GM12878 (cell line): ENCODE results near the gene KCNAB2. TPM values are rescaled to one million over a fixed set of nuclear protein-coding genes. Genes with fewer than 3 reads are reported as not detected.

ENCODE experiments used
- ATAC-seq: fragments of 200-7000 bp; cut with Tn5 transposase; 3 replicates; pipeline ENCODE4 v1.9.1; 2020; ENCODE audit warnings: mild to moderate bottlenecking, moderate library complexity
- BruUV-seq: library from RNA; stranded (reverse); fragments of 400-500 nt; replicated peaks from 2 replicates; lab custom pipeline; 2021; lab: Mats Ljungman, UMichigan
- CTCF ChIA-PET: fragments of 300-600 bp; sonication (Branson Sonifier 250); formaldehyde crosslinking; extraction: SDS; loops from one replicate; lab custom pipeline; 2021; ENCODE audit warnings: inconsistent platforms; lab: Yijun Ruan, JAX
- POLR2A ChIA-PET: fragments of 350-600 bp; formaldehyde crosslinking; extraction: SDS; loops from one replicate; lab custom pipeline; 2021; ENCODE audit warnings: inconsistent platforms; lab: Charles Lee
- RAD21 ChIA-PET: fragments of 300-600 bp; sonication (Branson Sonifier 250); formaldehyde crosslinking; loops from one replicate; lab custom pipeline; 2023; ENCODE audit warnings: antibody characterized with exemption; ENCODE audit not compliant: unreplicated experiment; lab: Charles Lee
- SMC1A ChIA-PET: fragments of 300-600 bp; sonication (Branson Sonifier 250); formaldehyde crosslinking; loops from one replicate; lab custom pipeline; 2023; ENCODE audit not compliant: unreplicated experiment, uncharacterized antibody; lab: Charles Lee
- DNase-seq: peaks from one replicate; pipeline ENCODE4 v3.0.0-alpha.2; 2011; ENCODE audit warnings: low read depth, low spot score
- FAIRE-seq: peaks from 3 replicates; lab custom pipeline; 2011; peaks lifted over from hg19 to GRCh38; lab: Jason Lieb, UNC
- H2AFZ ChIP-seq: 2 replicates; pipeline ENCODE4 v1.6.0; 2011; ENCODE audit warnings: low read depth, low read length, control low read depth; ENCODE audit not compliant: control insufficient read depth
- H3K27ac ChIP-seq: 2 replicates; pipeline ENCODE4 v1.5.1; 2011; ENCODE audit warnings: control low read depth; ENCODE audit not compliant: control insufficient read depth, insufficient read depth
- H3K27me3 ChIP-seq, 2 experiments: replicated peaks in 1 of 2; 2 replicates each; pipeline versions ENCODE4 v1.6.0 to v1.6.1; 2011; ENCODE audit warnings: low read length in 1 of 2; ENCODE audit not compliant: control insufficient read depth in 2 of 2, insufficient read depth in 2 of 2
- H3K36me3 ChIP-seq, 2 experiments: 2 replicates each; pipeline ENCODE4 v1.5.1; 2011; ENCODE audit warnings: low read length in 1 of 2; ENCODE audit not compliant: control insufficient read depth in 2 of 2, insufficient read depth in 2 of 2
- H3K4me1 ChIP-seq: 2 replicates; pipeline ENCODE4 v1.6.1; 2011; ENCODE audit warnings: mild to moderate bottlenecking, low read length, moderate library complexity, mixed read lengths; ENCODE audit not compliant: control insufficient read depth, insufficient read depth
- H3K4me2 ChIP-seq: 2 replicates; pipeline ENCODE4 v1.6.0; 2011; ENCODE audit warnings: control low read depth; ENCODE audit not compliant: control insufficient read depth, insufficient read depth
- H3K4me3 ChIP-seq: fragments of 200-600 bp; sonication (generic); 2 replicates; pipeline ENCODE4 v1.5.1; 2016
- H3K79me2 ChIP-seq: 2 replicates; pipeline ENCODE4 v1.6.0; 2011; ENCODE audit warnings: low read length; ENCODE audit not compliant: control insufficient read depth, insufficient read depth
- H3K9ac ChIP-seq: 2 replicates; pipeline ENCODE4 v1.8.0; 2011; ENCODE audit warnings: low read length, control low read depth, mixed read lengths; ENCODE audit not compliant: control insufficient read depth, insufficient read depth
- H3K9me3 ChIP-seq: replicated peaks from 3 replicates; pipeline ENCODE4 v1.5.1; 2011; ENCODE audit warnings: mild to moderate bottlenecking, low read length; ENCODE audit not compliant: control insufficient read depth, insufficient read depth
- H4K20me1 ChIP-seq: 2 replicates; pipeline ENCODE4 v1.6.0; 2011; ENCODE audit not compliant: control insufficient read depth, insufficient read depth
- BACH1 ChIP-seq: fragments of 450-650 bp; IDR thresholded peaks from 2 replicates; pipeline ENCODE4 v1.6.1; 2017; ENCODE audit warnings: mild to moderate bottlenecking, borderline replicate concordance
- BCL11A ChIP-seq: IDR thresholded peaks from 2 replicates; pipeline ENCODE4 v1.6.1; 2011; ENCODE audit warnings: low read depth, low read length
- BMI1 ChIP-seq: fragments of 450-650 bp; IDR thresholded peaks from 2 replicates; pipeline ENCODE4 v1.6.1; 2016; ENCODE audit warnings: mild to moderate bottlenecking, moderate library complexity, borderline replicate concordance
- ELK1 ChIP-seq: IDR thresholded peaks from 2 replicates; pipeline ENCODE4 v1.6.1; 2012; ENCODE audit warnings: low read depth, low read length, improper control_type of control experiment
- FOS ChIP-seq: IDR thresholded peaks from 3 replicates; pipeline ENCODE4 v1.6.1; 2011; ENCODE audit warnings: borderline replicate concordance; ENCODE audit not compliant: insufficient read length; ENCODE audit errors: extremely low read depth
- HCFC1 ChIP-seq: fragments of 150-350 bp; IDR thresholded peaks from 2 replicates; pipeline ENCODE4 v1.6.1; 2014; ENCODE audit warnings: low read length
- JUNB ChIP-seq: IDR thresholded peaks from 2 replicates; pipeline ENCODE4 v1.6.1; 2016; ENCODE audit warnings: antibody characterized with exemption, mild to moderate bottlenecking
- MEF2B ChIP-seq: fragments of 450-650 bp; IDR thresholded peaks from 2 replicates; pipeline ENCODE4 v1.6.1; 2018; ENCODE audit warnings: mild to moderate bottlenecking, moderate library complexity; ENCODE audit not compliant: partially characterized antibody, poor library complexity, severe bottlenecking
- NR2C2 ChIP-seq: IDR thresholded peaks from 2 replicates; pipeline ENCODE4 v1.6.1; 2011; ENCODE audit warnings: borderline replicate concordance, low read depth; ENCODE audit not compliant: control insufficient read depth, insufficient read length
- NR2F1 ChIP-seq: fragments of 450-650 bp; conservative IDR thresholded peaks from 2 replicates; pipeline ENCODE4 v1.6.1; 2017; ENCODE audit warnings: mild to moderate bottlenecking
- RB1 ChIP-seq: fragments of 450-650 bp; formaldehyde crosslinking; IDR thresholded peaks from 2 replicates; pipeline ENCODE4 v1.6.1; 2017; ENCODE audit warnings: mild to moderate bottlenecking, borderline replicate concordance
- RBBP5 ChIP-seq: fragments of 200-600 bp; sonication (generic); conservative IDR thresholded peaks from 2 replicates; pipeline ENCODE4 v1.6.1; 2016
- SRF ChIP-seq, 2 experiments: IDR thresholded peaks; 2 replicates each; pipeline ENCODE4 v1.6.1; 2011; ENCODE audit warnings: low read depth in 2 of 2, low read length in 2 of 2, mild to moderate bottlenecking in 1 of 2, moderate library complexity in 1 of 2
- ZNF207 ChIP-seq: fragments of 450-650 bp; IDR thresholded peaks from 2 replicates; pipeline ENCODE4 v1.6.1; 2014; ENCODE audit warnings: antibody characterized with exemption, mild to moderate bottlenecking, borderline replicate concordance
- WGBS: methylation state at CpG from one replicate; pipeline ENCODE4 v1.1.6; 2016; ENCODE audit warnings: low lambda C conversion rate; ENCODE audit not compliant: insufficient replicate concordance, insufficient coverage; ENCODE audit errors: missing lambda C conversion rate; 5-methylcytosine and 5-hydroxymethylcytosine counted together
- in situ Hi-C: fragments of 300-500 bp; cut with MboI; formaldehyde crosslinking; loops from 9 replicates; pipeline ENCODE4 v1.14.3; 2018; ENCODE audit warnings: mixed read lengths
- intact Hi-C: fragments of 100-400 bp; cut with micrococcal nuclease; formaldehyde crosslinking; loops from one replicate; pipeline ENCODE4 v1.14.2; 2022; ENCODE audit not compliant: unreplicated experiment
- polyA plus RNA-seq, 11 experiments: library from polyadenylated mRNA; depleted of rRNA in 4 of 11; unstranded in 6 of 11; stranded (reverse) in 5 of 11; fragments of >200 nt; fragmentation: Nextera tagmentation in 4 of 11; fragmentation: Illumina TruSeq in 1 of 11; extraction: Ambion mirVana in 4 of 11; extraction: Trizol in 1 of 11; gene quantifications; 1 replicate in 1 of 11; 2 replicates in 10 of 11; pipeline versions ENCODE4 v1.2.1 to v1.2.3, GENCODE V29; 2011 to 2016; ENCODE audit warnings: inconsistent platforms in 2 of 11, missing spikeins in 2 of 11, low read depth in 1 of 11
- total RNA-seq, 4 experiments: library from RNA; depleted of rRNA in 3 of 4; stranded (reverse); fragments of >200 nt in 3 of 4; fragmentation: Illumina TruSeq in 1 of 4; extraction: Trizol in 1 of 4; gene quantifications; 2 replicates each; pipeline versions ENCODE4 v1.2.1 to v1.2.3, GENCODE V29; 2013 to 2021
- TF ChIP-seq, protein P1 (sequence below): fragments of 450-650 bp; IDR thresholded peaks from 2 replicates; pipeline ENCODE4 v1.6.1; 2014; ENCODE audit warnings: mild to moderate bottlenecking
- TF ChIP-seq, protein P2 (sequence below): fragments of 150-350 bp; IDR thresholded peaks from 2 replicates; pipeline ENCODE4 v1.6.1; 2016; ENCODE audit warnings: low read depth, low read length

Gene KCNAB2
- total and polyA plus RNA-seq, 10 of the 15 experiments (the other 5 are each of a cell fraction or from before 2014, with no cell fraction given), result 2.9 to 123 (median 62.4) TPM

DNA sequence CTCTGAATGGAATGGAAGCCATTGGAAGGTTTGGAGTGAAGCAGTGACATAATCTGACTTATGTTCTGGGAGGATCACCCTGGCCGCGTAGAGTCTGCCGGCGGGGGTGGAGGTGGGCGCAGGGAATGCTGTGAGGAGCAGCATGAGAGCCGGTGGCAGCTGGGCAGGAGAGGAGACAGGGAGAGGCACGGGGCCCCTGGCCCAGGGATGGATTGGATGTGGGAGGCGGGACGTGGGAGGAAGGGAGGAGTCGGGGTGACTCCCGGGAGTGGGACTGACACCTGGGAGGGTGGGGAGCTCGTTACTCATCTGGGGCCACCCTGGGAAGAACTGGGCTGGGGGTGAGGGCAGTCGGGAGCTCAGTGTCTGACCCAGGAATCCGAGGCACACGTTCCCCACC is 10.4 kb upstream of the KCNAB2 start:
- intact Hi-C loops, result no loop called here
- Histone ChIP-seq H3K9ac (no peak overlapping the region), H3K79me2 (peaks cover 46% of the 10 kb centered on the region), H3K27me3 (no peaks in the 10 kb centered on the region), H3K4me2 (no peak overlapping the region), H3K36me3 (peaks cover 4 to 30% of the 10 kb centered on the region in 2 experiments), H3K9me3 (no peaks in the 10 kb centered on the region), H2AFZ (no peak overlapping the region), H3K27ac (no peak overlapping the region), H3K4me3 (no peak overlapping the region), H3K4me1 (peaks cover 8% of the 10 kb centered on the region), H4K20me1 (peaks cover 11% of the 10 kb centered on the region)
- DNase-seq (no peak), FAIRE-seq (no peak), ATAC-seq (no peak)
- WGBS, result 91% methylated on average over 9 of the region's 15 CpGs
- no TSS peak for BruUV-seq
- in situ Hi-C loops, result no loop called here
- ChIA-PET SMC1A (no interaction called here), RAD21 (interaction anchor here (1.9 kb wide), 1 partner anchor 42 kb away, joined by 6 read pairs; no protein-coding TSS in a partner anchor), POLR2A (no interaction called here), CTCF (no interaction called here)
- no peak for TF ChIP-seq BMI1
- TF ChIP-seq NR2F1, result no peak
- TF ChIP-seq ELK1, result no peak
- TF ChIP-seq RB1, result no peak
- no peak for TF ChIP-seq ZNF207
- TF ChIP-seq RBBP5, result no peak
- TF ChIP-seq, protein P1, sequence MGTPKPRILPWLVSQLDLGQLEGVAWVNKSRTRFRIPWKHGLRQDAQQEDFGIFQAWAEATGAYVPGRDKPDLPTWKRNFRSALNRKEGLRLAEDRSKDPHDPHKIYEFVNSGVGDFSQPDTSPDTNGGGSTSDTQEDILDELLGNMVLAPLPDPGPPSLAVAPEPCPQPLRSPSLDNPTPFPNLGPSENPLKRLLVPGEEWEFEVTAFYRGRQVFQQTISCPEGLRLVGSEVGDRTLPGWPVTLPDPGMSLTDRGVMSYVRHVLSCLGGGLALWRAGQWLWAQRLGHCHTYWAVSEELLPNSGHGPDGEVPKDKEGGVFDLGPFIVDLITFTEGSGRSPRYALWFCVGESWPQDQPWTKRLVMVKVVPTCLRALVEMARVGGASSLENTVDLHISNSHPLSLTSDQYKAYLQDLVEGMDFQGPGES, result no peak
- no peak for TF ChIP-seq MEF2B
- TF ChIP-seq NR2C2, result no peak
- no peak for TF ChIP-seq SRF (IDR thresholded peaks at IDR 0.05; ENCODE audit: low read depth in 2 of 2, low read length in 2 of 2)
- TF ChIP-seq BACH1, result no peak
- TF ChIP-seq FOS, result no peak
- TF ChIP-seq, protein P2, sequence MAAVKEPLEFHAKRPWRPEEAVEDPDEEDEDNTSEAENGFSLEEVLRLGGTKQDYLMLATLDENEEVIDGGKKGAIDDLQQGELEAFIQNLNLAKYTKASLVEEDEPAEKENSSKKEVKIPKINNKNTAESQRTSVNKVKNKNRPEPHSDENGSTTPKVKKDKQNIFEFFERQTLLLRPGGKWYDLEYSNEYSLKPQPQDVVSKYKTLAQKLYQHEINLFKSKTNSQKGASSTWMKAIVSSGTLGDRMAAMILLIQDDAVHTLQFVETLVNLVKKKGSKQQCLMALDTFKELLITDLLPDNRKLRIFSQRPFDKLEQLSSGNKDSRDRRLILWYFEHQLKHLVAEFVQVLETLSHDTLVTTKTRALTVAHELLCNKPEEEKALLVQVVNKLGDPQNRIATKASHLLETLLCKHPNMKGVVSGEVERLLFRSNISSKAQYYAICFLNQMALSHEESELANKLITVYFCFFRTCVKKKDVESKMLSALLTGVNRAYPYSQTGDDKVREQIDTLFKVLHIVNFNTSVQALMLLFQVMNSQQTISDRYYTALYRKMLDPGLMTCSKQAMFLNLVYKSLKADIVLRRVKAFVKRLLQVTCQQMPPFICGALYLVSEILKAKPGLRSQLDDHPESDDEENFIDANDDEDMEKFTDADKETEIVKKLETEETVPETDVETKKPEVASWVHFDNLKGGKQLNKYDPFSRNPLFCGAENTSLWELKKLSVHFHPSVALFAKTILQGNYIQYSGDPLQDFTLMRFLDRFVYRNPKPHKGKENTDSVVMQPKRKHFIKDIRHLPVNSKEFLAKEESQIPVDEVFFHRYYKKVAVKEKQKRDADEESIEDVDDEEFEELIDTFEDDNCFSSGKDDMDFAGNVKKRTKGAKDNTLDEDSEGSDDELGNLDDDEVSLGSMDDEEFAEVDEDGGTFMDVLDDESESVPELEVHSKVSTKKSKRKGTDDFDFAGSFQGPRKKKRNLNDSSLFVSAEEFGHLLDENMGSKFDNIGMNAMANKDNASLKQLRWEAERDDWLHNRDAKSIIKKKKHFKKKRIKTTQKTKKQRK, result no peak
- TF ChIP-seq BCL11A, result no peak
- TF ChIP-seq JUNB, result no peak
- TF ChIP-seq HCFC1, result no peak
